Measurements from ENCODE around the gene AMH. TPM values are rescaled to one million over a fixed set of nuclear protein-coding genes. Genes with fewer than 3 reads are reported as not detected.

Gene AMH
- total and polyA plus RNA-seq, 4 donors, result 0.08 to 0.59 (median 0.47) TPM; not detected in 1

DNA sequence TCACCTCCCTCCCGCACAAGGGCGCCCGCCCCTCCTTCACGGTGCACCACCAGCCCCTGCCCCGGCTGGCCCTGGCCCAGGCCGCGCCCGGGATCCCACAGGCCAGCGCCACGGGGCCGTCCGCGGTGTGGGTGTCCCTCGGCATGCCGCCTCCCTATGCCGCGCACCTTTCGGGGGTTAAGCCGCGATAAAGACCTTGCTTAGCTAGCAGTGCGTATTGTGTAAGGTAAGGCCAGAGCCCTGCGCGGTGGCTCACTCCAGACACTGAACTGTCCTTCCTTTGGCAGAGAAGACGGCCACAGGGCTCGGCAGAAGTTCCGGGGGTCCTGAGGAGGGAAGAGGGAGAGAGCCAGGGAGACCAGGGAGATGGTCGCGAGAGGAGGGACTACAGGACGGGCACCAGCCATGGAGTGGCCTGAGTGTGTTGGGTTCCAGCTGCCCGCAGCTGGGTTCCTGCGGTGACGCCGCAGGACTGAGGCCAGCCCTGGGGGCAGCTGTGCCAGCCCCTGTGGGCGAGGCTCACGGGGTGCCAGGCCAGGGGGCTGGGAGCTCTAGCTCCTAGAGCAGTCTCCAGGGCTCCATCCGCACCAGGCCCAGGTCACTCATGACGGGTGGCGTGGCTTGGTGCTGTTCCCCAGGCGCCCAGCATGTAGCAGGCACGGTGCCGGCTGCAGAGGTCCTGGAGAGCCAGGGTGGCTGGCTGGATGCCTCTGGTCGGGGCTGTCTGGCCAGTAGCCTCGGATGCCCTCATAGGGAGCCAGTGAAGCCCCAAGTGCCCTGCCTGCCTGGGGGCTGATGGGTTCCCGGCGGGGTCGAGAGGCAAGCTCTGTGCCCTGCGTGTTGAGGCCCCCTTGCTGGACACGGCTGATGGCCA is 20.7 kb upstream of the AMH start:
- Histone ChIP-seq H3K27ac (ENCODE audit: low read depth in 1 of 2, low read length in 2 of 2) (peak overlapping the region; percentile 44 to 82), H3K27me3 (ENCODE audit: control insufficient read depth in 4 of 4, insufficient read depth in 4 of 4, low read length in 3 of 4) (no peaks in the 10 kb centered on the region), H3K9ac (ENCODE audit: low read depth in 1 of 2, low read length in 2 of 2) (no peak overlapping the region), H3K36me3 (ENCODE audit: control insufficient read depth in 4 of 4, insufficient read depth in 3 of 4, low read depth in 1 of 4, low read length in 3 of 4) (peaks cover 0 to 32% (median 13%) of the 10 kb centered on the region in 4 donors), H3K4me3 (ENCODE audit: low read depth in 1 of 3, low read length in 3 of 3) (no peak overlapping the region), H3K4me1 (ENCODE audit: control insufficient read depth in 4 of 4, insufficient read depth in 4 of 4, low read length in 3 of 4) (peaks cover 7 to 30% (median 14%) of the 10 kb centered on the region in 4 donors), H3K9me3 (ENCODE audit: control insufficient read depth in 4 of 4, low read length in 3 of 4) (no peaks in the 10 kb centered on the region)
- no peak for DNase-seq (ENCODE audit: low spot score)
- WGBS, result 72% methylated on average over 48 of the region's 48 CpGs
- TF ChIP-seq TAF1 (conservative IDR thresholded peaks at IDR 0.05) (no peak), HNF4A (conservative IDR thresholded peaks at IDR 0.05) (no peak), GABPA (IDR thresholded peaks at IDR 0.05 in 1 of 2, conservative IDR thresholded peaks at IDR 0.05 in 1 of 2) (no peak), RXRA (IDR thresholded peaks at IDR 0.05) (no peak), FOXA1 (IDR thresholded peaks at IDR 0.05) (no peak), EGR1 (IDR thresholded peaks at IDR 0.05; ENCODE audit: low read depth in 2 of 2) (no peak), SP1 (IDR thresholded peaks at IDR 0.05) (no peak), JUND (IDR thresholded peaks at IDR 0.05) (no peak), HNF4G (IDR thresholded peaks at IDR 0.05) (no peak), YY1 (IDR thresholded peaks at IDR 0.05) (no peak), NR2F2 (IDR thresholded peaks at IDR 0.05) (no peak)
- TF ChIP-seq, protein P1, sequence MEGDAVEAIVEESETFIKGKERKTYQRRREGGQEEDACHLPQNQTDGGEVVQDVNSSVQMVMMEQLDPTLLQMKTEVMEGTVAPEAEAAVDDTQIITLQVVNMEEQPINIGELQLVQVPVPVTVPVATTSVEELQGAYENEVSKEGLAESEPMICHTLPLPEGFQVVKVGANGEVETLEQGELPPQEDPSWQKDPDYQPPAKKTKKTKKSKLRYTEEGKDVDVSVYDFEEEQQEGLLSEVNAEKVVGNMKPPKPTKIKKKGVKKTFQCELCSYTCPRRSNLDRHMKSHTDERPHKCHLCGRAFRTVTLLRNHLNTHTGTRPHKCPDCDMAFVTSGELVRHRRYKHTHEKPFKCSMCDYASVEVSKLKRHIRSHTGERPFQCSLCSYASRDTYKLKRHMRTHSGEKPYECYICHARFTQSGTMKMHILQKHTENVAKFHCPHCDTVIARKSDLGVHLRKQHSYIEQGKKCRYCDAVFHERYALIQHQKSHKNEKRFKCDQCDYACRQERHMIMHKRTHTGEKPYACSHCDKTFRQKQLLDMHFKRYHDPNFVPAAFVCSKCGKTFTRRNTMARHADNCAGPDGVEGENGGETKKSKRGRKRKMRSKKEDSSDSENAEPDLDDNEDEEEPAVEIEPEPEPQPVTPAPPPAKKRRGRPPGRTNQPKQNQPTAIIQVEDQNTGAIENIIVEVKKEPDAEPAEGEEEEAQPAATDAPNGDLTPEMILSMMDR (IDR thresholded peaks at IDR 0.05; ENCODE audit: low read depth, low read length, missing input control), result no peak
- TF ChIP-seq, protein P2, sequence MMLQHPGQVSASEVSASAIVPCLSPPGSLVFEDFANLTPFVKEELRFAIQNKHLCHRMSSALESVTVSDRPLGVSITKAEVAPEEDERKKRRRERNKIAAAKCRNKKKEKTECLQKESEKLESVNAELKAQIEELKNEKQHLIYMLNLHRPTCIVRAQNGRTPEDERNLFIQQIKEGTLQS (IDR thresholded peaks at IDR 0.05), result no peak
- TF ChIP-seq, protein P3, sequence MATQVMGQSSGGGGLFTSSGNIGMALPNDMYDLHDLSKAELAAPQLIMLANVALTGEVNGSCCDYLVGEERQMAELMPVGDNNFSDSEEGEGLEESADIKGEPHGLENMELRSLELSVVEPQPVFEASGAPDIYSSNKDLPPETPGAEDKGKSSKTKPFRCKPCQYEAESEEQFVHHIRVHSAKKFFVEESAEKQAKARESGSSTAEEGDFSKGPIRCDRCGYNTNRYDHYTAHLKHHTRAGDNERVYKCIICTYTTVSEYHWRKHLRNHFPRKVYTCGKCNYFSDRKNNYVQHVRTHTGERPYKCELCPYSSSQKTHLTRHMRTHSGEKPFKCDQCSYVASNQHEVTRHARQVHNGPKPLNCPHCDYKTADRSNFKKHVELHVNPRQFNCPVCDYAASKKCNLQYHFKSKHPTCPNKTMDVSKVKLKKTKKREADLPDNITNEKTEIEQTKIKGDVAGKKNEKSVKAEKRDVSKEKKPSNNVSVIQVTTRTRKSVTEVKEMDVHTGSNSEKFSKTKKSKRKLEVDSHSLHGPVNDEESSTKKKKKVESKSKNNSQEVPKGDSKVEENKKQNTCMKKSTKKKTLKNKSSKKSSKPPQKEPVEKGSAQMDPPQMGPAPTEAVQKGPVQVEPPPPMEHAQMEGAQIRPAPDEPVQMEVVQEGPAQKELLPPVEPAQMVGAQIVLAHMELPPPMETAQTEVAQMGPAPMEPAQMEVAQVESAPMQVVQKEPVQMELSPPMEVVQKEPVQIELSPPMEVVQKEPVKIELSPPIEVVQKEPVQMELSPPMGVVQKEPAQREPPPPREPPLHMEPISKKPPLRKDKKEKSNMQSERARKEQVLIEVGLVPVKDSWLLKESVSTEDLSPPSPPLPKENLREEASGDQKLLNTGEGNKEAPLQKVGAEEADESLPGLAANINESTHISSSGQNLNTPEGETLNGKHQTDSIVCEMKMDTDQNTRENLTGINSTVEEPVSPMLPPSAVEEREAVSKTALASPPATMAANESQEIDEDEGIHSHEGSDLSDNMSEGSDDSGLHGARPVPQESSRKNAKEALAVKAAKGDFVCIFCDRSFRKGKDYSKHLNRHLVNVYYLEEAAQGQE (IDR thresholded peaks at IDR 0.05), result no peak
- TF ChIP-seq, protein P4, sequence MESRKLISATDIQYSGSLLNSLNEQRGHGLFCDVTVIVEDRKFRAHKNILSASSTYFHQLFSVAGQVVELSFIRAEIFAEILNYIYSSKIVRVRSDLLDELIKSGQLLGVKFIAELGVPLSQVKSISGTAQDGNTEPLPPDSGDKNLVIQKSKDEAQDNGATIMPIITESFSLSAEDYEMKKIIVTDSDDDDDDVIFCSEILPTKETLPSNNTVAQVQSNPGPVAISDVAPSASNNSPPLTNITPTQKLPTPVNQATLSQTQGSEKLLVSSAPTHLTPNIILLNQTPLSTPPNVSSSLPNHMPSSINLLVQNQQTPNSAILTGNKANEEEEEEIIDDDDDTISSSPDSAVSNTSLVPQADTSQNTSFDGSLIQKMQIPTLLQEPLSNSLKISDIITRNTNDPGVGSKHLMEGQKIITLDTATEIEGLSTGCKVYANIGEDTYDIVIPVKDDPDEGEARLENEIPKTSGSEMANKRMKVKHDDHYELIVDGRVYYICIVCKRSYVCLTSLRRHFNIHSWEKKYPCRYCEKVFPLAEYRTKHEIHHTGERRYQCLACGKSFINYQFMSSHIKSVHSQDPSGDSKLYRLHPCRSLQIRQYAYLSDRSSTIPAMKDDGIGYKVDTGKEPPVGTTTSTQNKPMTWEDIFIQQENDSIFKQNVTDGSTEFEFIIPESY (IDR thresholded peaks at IDR 0.05), result no peak
